ENCODE data around the gene CCT6A. TPM values are rescaled to one million over a fixed set of nuclear protein-coding genes. Genes with fewer than 3 reads are reported as not detected.

Gene CCT6A
- polyA plus RNA-seq, 1 donor from 2014 or later: 275 TPM

GRCh38 chr7:56083150-56083785, 31.7 kb downstream of the CCT6A start:
- Histone ChIP-seq H3K4me3 (ENCODE audit: low read length) (no peak overlapping the region), H3K27me3 (ENCODE audit: insufficient read depth, low read depth, low read length) (no peaks in the 10 kb centered on the region), H3K79me2 (replicated peaks; ENCODE audit: insufficient read depth, low read length) (no peaks in the 10 kb centered on the region), H3K36me3 (ENCODE audit: insufficient read depth, low read length) (no peaks in the 10 kb centered on the region), H3F3A (ENCODE audit: insufficient read depth, low read length, poor library complexity, severe bottlenecking) (no peaks in the 10 kb centered on the region), H3K27ac (ENCODE audit: low read length) (no peak overlapping the region), H3K9ac (ENCODE audit: low read length) (no peak overlapping the region), H3K4me2 (ENCODE audit: low read length) (no peak overlapping the region), H2AFZ (ENCODE audit: low read depth, low read length) (no peak overlapping the region), H4K20me1 (ENCODE audit: insufficient read depth) (no peaks in the 10 kb centered on the region), H3K9me3 (ENCODE audit: low read length) (no peaks in the 10 kb centered on the region), H3K9me2 (ENCODE audit: insufficient read depth, low read length) (no peaks in the 10 kb centered on the region)
- TF ChIP-seq EZH2 (IDR thresholded peaks at IDR 0.05; ENCODE audit: borderline replicate concordance, insufficient read depth, low read length, poor library complexity, severe bottlenecking) (no peak), MXI1 (conservative IDR thresholded peaks at IDR 0.05; ENCODE audit: poor library complexity, severe bottlenecking) (no peak), REST (IDR thresholded peaks at IDR 0.05; ENCODE audit: borderline replicate concordance) (no peak), CTCF (IDR thresholded peaks at IDR 0.05; ENCODE audit: poor library complexity, severe bottlenecking) (no peak), EP300 (conservative IDR thresholded peaks at IDR 0.05; ENCODE audit: poor library complexity, severe bottlenecking) (no peak), TAF1 (IDR thresholded peaks at IDR 0.05; ENCODE audit: low read depth) (no peak), SMC3 (conservative IDR thresholded peaks at IDR 0.05; ENCODE audit: poor library complexity) (no peak), RAD21 (conservative IDR thresholded peaks at IDR 0.05) (no peak), POLR2AphosphoS5 (IDR thresholded peaks at IDR 0.05) (no peak)

GRCh38 chr7:56086761-56087160, 35.2 kb downstream of the CCT6A start:
- H3K4me2 ChIP-seq (ENCODE audit: low read length): no peak overlapping the region
- H3K79me2 ChIP-seq (replicated peaks; ENCODE audit: insufficient read depth, low read length): no peaks in the 10 kb centered on the region
- no peaks in the 10 kb centered on the region for H3K9me3 ChIP-seq (ENCODE audit: low read length)
- no peak overlapping the region for H3K4me3 ChIP-seq (ENCODE audit: low read length)
- H3K27me3 ChIP-seq (ENCODE audit: insufficient read depth, low read depth, low read length): no peaks in the 10 kb centered on the region
- H4K20me1 ChIP-seq (ENCODE audit: insufficient read depth): no peaks in the 10 kb centered on the region
- H3K9me2 ChIP-seq (ENCODE audit: insufficient read depth, low read length): no peaks in the 10 kb centered on the region
- no peak for TF ChIP-seq SMC3 (conservative IDR thresholded peaks at IDR 0.05; ENCODE audit: poor library complexity)
- TF ChIP-seq REST (IDR thresholded peaks at IDR 0.05; ENCODE audit: borderline replicate concordance): no peak
- TF ChIP-seq TAF1 (IDR thresholded peaks at IDR 0.05; ENCODE audit: low read depth): no peak
- TF ChIP-seq EZH2 (IDR thresholded peaks at IDR 0.05; ENCODE audit: borderline replicate concordance, insufficient read depth, low read length, poor library complexity, severe bottlenecking): no peak
- TF ChIP-seq MXI1 (conservative IDR thresholded peaks at IDR 0.05; ENCODE audit: poor library complexity, severe bottlenecking): no peak
- TF ChIP-seq CTCF (IDR thresholded peaks at IDR 0.05; ENCODE audit: poor library complexity, severe bottlenecking): no peak
- no peak for TF ChIP-seq RAD21 (conservative IDR thresholded peaks at IDR 0.05)
- no peak for TF ChIP-seq EP300 (conservative IDR thresholded peaks at IDR 0.05; ENCODE audit: poor library complexity, severe bottlenecking)
- no peak for TF ChIP-seq POLR2AphosphoS5 (IDR thresholded peaks at IDR 0.05)
- no peak overlapping the region for H3K27ac ChIP-seq (ENCODE audit: low read length)
- H3F3A ChIP-seq (ENCODE audit: insufficient read depth, low read length, poor library complexity, severe bottlenecking): no peaks in the 10 kb centered on the region
- H3K9ac ChIP-seq (ENCODE audit: low read length): no peak overlapping the region
- H2AFZ ChIP-seq (ENCODE audit: low read depth, low read length): no peak overlapping the region
- H3K36me3 ChIP-seq (ENCODE audit: insufficient read depth, low read length): no peaks in the 10 kb centered on the region

All from neural cell (in vitro differentiated cells).